ENCODE measurements around the gene ITIH5.

ITIH5 gene

GRCh38 chr10:7558036-7558435 is 108.7 kb downstream of the ITIH5 start:
- no peaks in the 10 kb centered on the region for H3K4me1 ChIP-seq (ENCODE audit: control insufficient read depth, insufficient read depth, low read length)
- no peaks in the 10 kb centered on the region for H3K36me3 ChIP-seq (ENCODE audit: insufficient read depth, low read length)
- H3K9me3 ChIP-seq (replicated peaks; ENCODE audit: low read length) = no peaks in the 10 kb centered on the region
- H3K4me2 ChIP-seq (ENCODE audit: low read length) = no peak overlapping the region
- H3K9ac ChIP-seq (ENCODE audit: low read depth, low read length) = no peak overlapping the region
- no peak overlapping the region for H3K4me3 ChIP-seq (ENCODE audit: low read length)
- H3K27me3 ChIP-seq (ENCODE audit: control insufficient read depth, insufficient read depth, low read length) = peaks cover 19% of the 10 kb centered on the region

DNA sequence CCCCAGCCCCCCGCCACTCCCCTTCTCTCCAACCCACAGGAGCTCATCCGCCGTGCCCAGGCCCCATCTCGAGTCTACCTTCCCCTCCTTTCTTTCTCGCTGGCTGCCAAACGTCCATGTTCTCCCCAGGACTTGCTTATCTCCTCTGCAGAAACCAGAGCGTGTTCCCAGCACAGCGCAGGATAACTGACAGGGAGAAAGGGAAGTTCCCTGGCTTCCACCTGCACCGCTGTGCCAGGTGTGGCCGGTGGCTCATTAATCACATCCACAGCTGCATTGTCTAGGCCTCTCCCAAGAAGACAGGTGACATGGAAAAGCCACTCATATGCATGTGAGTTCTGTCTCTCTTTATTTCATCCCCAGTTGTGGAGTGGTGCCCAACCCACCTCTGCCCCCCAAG is 113.2 kb downstream of the ITIH5 start:
- Histone ChIP-seq H3K4me2 (ENCODE audit: low read length) (no peak overlapping the region), H3K9me3 (replicated peaks; ENCODE audit: low read length) (no peaks in the 10 kb centered on the region), H3K36me3 (ENCODE audit: insufficient read depth, low read length) (no peaks in the 10 kb centered on the region), H3K9ac (ENCODE audit: low read depth, low read length) (no peak overlapping the region), H3K4me3 (ENCODE audit: low read length) (no peak overlapping the region), H3K27me3 (ENCODE audit: control insufficient read depth, insufficient read depth, low read length) (peaks cover 17% of the 10 kb centered on the region), H3K4me1 (ENCODE audit: control insufficient read depth, insufficient read depth, low read length) (no peaks in the 10 kb centered on the region)

GRCh38 chr10:7551950-7552716 is 114.6 kb downstream of the ITIH5 start:
- H3K9ac ChIP-seq (ENCODE audit: low read depth, low read length) = no peak overlapping the region
- H3K4me3 ChIP-seq (ENCODE audit: low read length) = no peak overlapping the region
- H3K4me2 ChIP-seq (ENCODE audit: low read length) = no peak overlapping the region
- no peaks in the 10 kb centered on the region for H3K4me1 ChIP-seq (ENCODE audit: control insufficient read depth, insufficient read depth, low read length)
- no peaks in the 10 kb centered on the region for H3K36me3 ChIP-seq (ENCODE audit: insufficient read depth, low read length)
- H3K9me3 ChIP-seq (replicated peaks; ENCODE audit: low read length) = no peaks in the 10 kb centered on the region
- peaks cover 22% of the 10 kb centered on the region for H3K27me3 ChIP-seq (ENCODE audit: control insufficient read depth, insufficient read depth, low read length)

- H3K4me1 ChIP-seq (ENCODE audit: control insufficient read depth, insufficient read depth, low read length) = no peaks in the 10 kb centered on the region
- H3K4me2 ChIP-seq (ENCODE audit: low read length) = no peak overlapping the region
- peaks cover 22% of the 10 kb centered on the region for H3K27me3 ChIP-seq (ENCODE audit: control insufficient read depth, insufficient read depth, low read length)
- no peaks in the 10 kb centered on the region for H3K9me3 ChIP-seq (replicated peaks; ENCODE audit: low read length)
- H3K36me3 ChIP-seq (ENCODE audit: insufficient read depth, low read length) = no peaks in the 10 kb centered on the region
- no peak overlapping the region for H3K9ac ChIP-seq (ENCODE audit: low read depth, low read length)
- H3K4me3 ChIP-seq (ENCODE audit: low read length) = no peak overlapping the region
These were observed 115.5 kb downstream of the ITIH5 start for GRCh38 chr10:7551289-7551688.

GRCh38 chr10:7550013-7550412 is 116.8 kb downstream of the ITIH5 start:
- Histone ChIP-seq H3K9ac (ENCODE audit: low read depth, low read length) (no peak overlapping the region), H3K4me2 (ENCODE audit: low read length) (no peak overlapping the region), H3K9me3 (replicated peaks; ENCODE audit: low read length) (no peaks in the 10 kb centered on the region), H3K27me3 (ENCODE audit: control insufficient read depth, insufficient read depth, low read length) (peaks cover 22% of the 10 kb centered on the region), H3K4me3 (ENCODE audit: low read length) (no peak overlapping the region), H3K36me3 (ENCODE audit: insufficient read depth, low read length) (no peaks in the 10 kb centered on the region), H3K4me1 (ENCODE audit: control insufficient read depth, insufficient read depth, low read length) (no peaks in the 10 kb centered on the region)

DNA sequence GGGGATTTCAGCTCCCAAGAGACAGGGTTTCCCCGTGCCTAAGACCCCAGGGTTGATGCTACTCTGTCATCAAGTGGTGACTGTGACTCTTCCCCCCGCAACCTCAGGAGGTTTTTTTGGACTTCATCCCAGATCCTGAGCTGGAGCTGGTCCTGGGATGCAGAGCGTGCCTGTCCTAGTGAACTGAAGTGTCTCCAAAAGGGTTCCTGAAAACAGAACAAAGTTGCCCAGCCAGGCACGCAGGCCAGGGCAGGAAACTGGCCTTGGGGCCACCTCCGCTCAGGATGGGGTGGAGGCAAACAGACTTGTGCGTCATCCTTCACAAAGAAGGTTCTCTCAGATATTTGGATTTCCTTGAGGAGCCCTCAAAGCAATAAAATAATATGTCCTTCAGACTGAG is 118.9 kb downstream of the ITIH5 start:
- Histone ChIP-seq H3K36me3 (ENCODE audit: insufficient read depth, low read length) (no peaks in the 10 kb centered on the region), H3K9me3 (replicated peaks; ENCODE audit: low read length) (no peaks in the 10 kb centered on the region), H3K4me2 (ENCODE audit: low read length) (no peak overlapping the region), H3K27me3 (ENCODE audit: control insufficient read depth, insufficient read depth, low read length) (peaks cover 22% of the 10 kb centered on the region), H3K9ac (ENCODE audit: low read depth, low read length) (no peak overlapping the region), H3K4me3 (ENCODE audit: low read length) (no peak overlapping the region), H3K4me1 (ENCODE audit: control insufficient read depth, insufficient read depth, low read length) (no peaks in the 10 kb centered on the region)

- Histone ChIP-seq H3K9me3 (replicated peaks; ENCODE audit: low read length) (no peaks in the 10 kb centered on the region), H3K9ac (ENCODE audit: low read depth, low read length) (no peak overlapping the region), H3K36me3 (ENCODE audit: insufficient read depth, low read length) (no peaks in the 10 kb centered on the region), H3K4me3 (ENCODE audit: low read length) (no peak overlapping the region), H3K4me2 (ENCODE audit: low read length) (no peak overlapping the region), H3K27me3 (ENCODE audit: control insufficient read depth, insufficient read depth, low read length) (peaks cover 20% of the 10 kb centered on the region), H3K4me1 (ENCODE audit: control insufficient read depth, insufficient read depth, low read length) (no peaks in the 10 kb centered on the region)
These were observed 119.6 kb downstream of the ITIH5 start for GRCh38 chr10:7547206-7547605.

- Histone ChIP-seq H3K9me3 (replicated peaks; ENCODE audit: low read length) (no peaks in the 10 kb centered on the region), H3K4me3 (ENCODE audit: low read length) (no peak overlapping the region), H3K36me3 (ENCODE audit: insufficient read depth, low read length) (no peaks in the 10 kb centered on the region), H3K4me1 (ENCODE audit: control insufficient read depth, insufficient read depth, low read length) (no peaks in the 10 kb centered on the region), H3K27me3 (ENCODE audit: control insufficient read depth, insufficient read depth, low read length) (peaks cover 13% of the 10 kb centered on the region), H3K4me2 (ENCODE audit: low read length) (no peak overlapping the region), H3K9ac (ENCODE audit: low read depth, low read length) (no peak overlapping the region)
These were observed 120.3 kb downstream of the ITIH5 start for GRCh38 chr10:7546385-7546967.

- H3K27me3 ChIP-seq (ENCODE audit: control insufficient read depth, insufficient read depth, low read length) = peaks cover 6% of the 10 kb centered on the region
- no peak overlapping the region for H3K4me2 ChIP-seq (ENCODE audit: low read length)
- H3K9me3 ChIP-seq (replicated peaks; ENCODE audit: low read length) = no peaks in the 10 kb centered on the region
- H3K4me3 ChIP-seq (ENCODE audit: low read length) = no peak overlapping the region
- H3K9ac ChIP-seq (ENCODE audit: low read depth, low read length) = no peak overlapping the region
- H3K36me3 ChIP-seq (ENCODE audit: insufficient read depth, low read length) = no peaks in the 10 kb centered on the region
- H3K4me1 ChIP-seq (ENCODE audit: control insufficient read depth, insufficient read depth, low read length) = no peaks in the 10 kb centered on the region
These were observed 121.0 kb downstream of the ITIH5 start for GRCh38 chr10:7545792-7546191.

DNA sequence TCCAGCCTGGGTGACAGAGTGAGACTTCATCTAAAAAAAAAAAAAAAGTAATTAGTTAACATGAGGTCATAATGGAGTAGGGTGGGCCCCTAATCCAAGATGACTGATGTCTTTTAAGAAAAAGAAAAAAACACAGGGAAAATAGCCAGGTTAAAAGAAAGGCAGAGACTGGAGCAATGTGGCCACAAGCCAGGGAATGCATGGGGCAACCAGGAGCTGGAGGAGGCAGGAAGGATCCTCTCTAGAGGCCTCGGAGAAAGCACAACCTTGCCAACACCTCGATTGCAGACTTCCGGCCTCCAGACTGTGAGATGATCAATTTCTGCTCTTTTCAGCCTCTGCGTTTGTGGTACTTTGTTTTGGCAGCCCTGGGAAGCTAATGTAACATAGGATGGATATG is 121.5 kb downstream of the ITIH5 start:
- Histone ChIP-seq H3K4me3 (ENCODE audit: low read length) (no peak overlapping the region), H3K27me3 (ENCODE audit: control insufficient read depth, insufficient read depth, low read length) (peaks cover 5% of the 10 kb centered on the region), H3K36me3 (ENCODE audit: insufficient read depth, low read length) (no peaks in the 10 kb centered on the region)

GRCh38 chr10:7544203-7544602 is 122.6 kb downstream of the ITIH5 start:
- no peaks in the 10 kb centered on the region for H3K4me1 ChIP-seq (ENCODE audit: control insufficient read depth, insufficient read depth, low read length)
- no peak overlapping the region for H3K4me2 ChIP-seq (ENCODE audit: low read length)
- no peak overlapping the region for H3K4me3 ChIP-seq (ENCODE audit: low read length)
- H3K9ac ChIP-seq (ENCODE audit: low read depth, low read length) = no peak overlapping the region
- no peaks in the 10 kb centered on the region for H3K9me3 ChIP-seq (replicated peaks; ENCODE audit: low read length)
- no peaks in the 10 kb centered on the region for H3K36me3 ChIP-seq (ENCODE audit: insufficient read depth, low read length)
- peaks cover 5% of the 10 kb centered on the region for H3K27me3 ChIP-seq (ENCODE audit: control insufficient read depth, insufficient read depth, low read length)

More for the DNA sequence above, 121.5 kb downstream of the ITIH5 start:
- no peaks in the 10 kb centered on the region for H3K9me3 ChIP-seq (replicated peaks; ENCODE audit: low read length)
- no peak overlapping the region for H3K9ac ChIP-seq (ENCODE audit: low read depth, low read length)
- no peak overlapping the region for H3K4me2 ChIP-seq (ENCODE audit: low read length)
- no peaks in the 10 kb centered on the region for H3K4me1 ChIP-seq (ENCODE audit: control insufficient read depth, insufficient read depth, low read length)
